ENCODE measurements around the gene NCBP3. TPM values are rescaled to one million over a fixed set of nuclear protein-coding genes. Genes with fewer than 3 reads are reported as not detected.

The NCBP3 gene
- total and polyA plus RNA-seq, 8 donors, result 7.6 to 40.6 (median 23.6) TPM

DNA sequence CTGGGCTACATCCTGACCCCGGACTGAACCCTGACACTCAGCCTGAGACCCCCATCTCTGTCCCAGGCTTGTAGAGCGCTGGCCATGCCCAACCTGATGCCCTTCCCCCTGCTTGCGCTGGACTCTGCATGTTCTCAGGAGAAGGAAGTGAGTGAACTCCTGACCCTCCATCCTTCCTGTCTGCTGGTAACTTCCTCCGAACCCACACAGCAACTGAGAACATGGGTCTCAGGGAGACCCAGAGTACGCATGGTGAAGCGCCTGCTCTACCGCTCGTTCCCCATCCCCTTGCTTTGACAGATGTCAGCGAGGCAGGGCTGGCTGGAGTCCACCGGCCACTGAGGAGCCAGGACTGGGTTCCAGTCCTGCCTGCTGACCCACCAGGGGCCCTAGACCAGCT lies 40.7 kb upstream of the NCBP3 start:
- DNase-seq, result peak in 1 of 2 donors; percentile 63
- H3K4me1 ChIP-seq, result peaks cover 45 to 66% (median 49%) of the 10 kb centered on the region in 4 donors
- no peak overlapping the region for H3K4me3 ChIP-seq

GRCh38 chr17:3885970-3886369 lies 39.9 kb upstream of the NCBP3 start:
- DNase-seq, result no peak
- H3K4me1 ChIP-seq, result peaks cover 37 to 58% (median 42%) of the 10 kb centered on the region in 4 donors
- no peak for TF ChIP-seq POLR2AphosphoS5 (IDR thresholded peaks at IDR 0.05)
- TF ChIP-seq CTCF (IDR thresholded peaks at IDR 0.05), result no peak
- no peak for TF ChIP-seq POLR2A (IDR thresholded peaks at IDR 0.05)
- no peak for TF ChIP-seq EP300 (IDR thresholded peaks at IDR 0.05)
- WGBS, 5 donors, result 82 to 93% (median 87%) methylated on average over 2 to 4 of the region's 4 CpGs
- H3K36me3 ChIP-seq, result peaks cover 0 to 42% (median 30%) of the 10 kb centered on the region in 4 donors
- no peak overlapping the region for H3K4me3 ChIP-seq
- no peaks in the 10 kb centered on the region for H3K9me3 ChIP-seq
- H3K27ac ChIP-seq, result peak overlapping the region in 3 of 5 donors; percentile 87 to 93 (median 88)
- intact Hi-C loops (cut with DNase I; ENCODE audit: low total_unique reads), result no loop called here
- H3K27me3 ChIP-seq, result no peaks in the 10 kb centered on the region

More for the DNA sequence above, 40.7 kb upstream of the NCBP3 start:
- intact Hi-C loops (cut with DNase I; ENCODE audit: low total_unique reads), result no loop called here
- WGBS, 5 donors, result 76 to 89% (median 80%) methylated on average over 10 of the region's 10 CpGs
- Histone ChIP-seq H3K36me3 (peaks cover 0 to 38% (median 29%) of the 10 kb centered on the region in 4 donors), H3K27me3 (no peaks in the 10 kb centered on the region), H3K9me3 (no peaks in the 10 kb centered on the region), H3K27ac (peak overlapping the region; percentile 17 to 93 (median 87))
- TF ChIP-seq EP300 (IDR thresholded peaks at IDR 0.05) (no peak), POLR2AphosphoS5 (IDR thresholded peaks at IDR 0.05) (peak in 2 of 3 donors; percentile 26 to 53), POLR2A (IDR thresholded peaks at IDR 0.05) (no peak)

- H3K27me3 ChIP-seq, result no peaks in the 10 kb centered on the region
- 76 to 82% (median 80%) methylated on average over 14 of the region's 14 CpGs; no CpG with 5 or more reads in 1 of the 5 donors for WGBS, 5 donors
- TF ChIP-seq POLR2A (IDR thresholded peaks at IDR 0.05) (no peak), EP300 (IDR thresholded peaks at IDR 0.05) (no peak), POLR2AphosphoS5 (IDR thresholded peaks at IDR 0.05) (no peak), CTCF (IDR thresholded peaks at IDR 0.05) (no peak)
- no peaks in the 10 kb centered on the region for H3K9me3 ChIP-seq
- intact Hi-C loops (cut with DNase I; ENCODE audit: low total_unique reads), result no loop called here
- H3K27ac ChIP-seq, result no peak overlapping the region
- DNase-seq, result no peak
- peaks cover 31 to 51% (median 35%) of the 10 kb centered on the region in 4 donors for H3K4me1 ChIP-seq
- H3K36me3 ChIP-seq, result peaks cover 0 to 42% (median 31%) of the 10 kb centered on the region in 4 donors
- H3K4me3 ChIP-seq, result no peak overlapping the region
Observed at GRCh38 chr17:3885271-3885670, 39.2 kb upstream of the NCBP3 start.

DNA sequence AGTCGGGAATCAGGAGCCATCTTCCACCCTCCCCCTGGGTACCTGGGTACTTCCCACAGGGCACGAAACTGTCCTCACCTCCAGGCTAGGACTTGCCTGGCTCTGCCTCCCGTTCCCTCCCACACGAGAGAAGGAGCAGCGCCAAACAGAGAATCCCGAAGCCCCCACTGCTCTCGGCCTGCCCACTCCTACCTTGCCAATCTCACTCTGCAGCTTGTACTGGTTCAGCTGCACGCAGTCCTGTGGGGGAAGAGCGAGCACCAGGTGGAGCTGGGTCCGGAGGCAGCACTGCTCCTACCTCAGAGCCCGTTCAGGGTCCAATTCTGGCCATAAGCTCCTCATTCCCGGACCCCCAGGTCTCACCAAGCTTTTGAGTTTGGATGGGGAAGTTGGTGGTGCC lies 38.1 kb upstream of the NCBP3 start:
- H3K4me3 ChIP-seq, result no peak overlapping the region
- H3K9me3 ChIP-seq, result no peaks in the 10 kb centered on the region
- H3K27me3 ChIP-seq, result no peaks in the 10 kb centered on the region
- peaks cover 22 to 40% (median 24%) of the 10 kb centered on the region in 4 donors for H3K4me1 ChIP-seq
- TF ChIP-seq CTCF (IDR thresholded peaks at IDR 0.05) (no peak), POLR2A (IDR thresholded peaks at IDR 0.05) (no peak), POLR2AphosphoS5 (IDR thresholded peaks at IDR 0.05) (no peak), EP300 (IDR thresholded peaks at IDR 0.05) (no peak)
- WGBS, 5 donors, result 90 to 98% (median 95%) methylated on average over 9 to 12 of the region's 12 CpGs
- no peak overlapping the region for H3K27ac ChIP-seq
- no peak for DNase-seq
- H3K36me3 ChIP-seq, result peaks cover 0 to 42% (median 35%) of the 10 kb centered on the region in 4 donors
- intact Hi-C loops (cut with DNase I; ENCODE audit: low total_unique reads), result no loop called here

DNA sequence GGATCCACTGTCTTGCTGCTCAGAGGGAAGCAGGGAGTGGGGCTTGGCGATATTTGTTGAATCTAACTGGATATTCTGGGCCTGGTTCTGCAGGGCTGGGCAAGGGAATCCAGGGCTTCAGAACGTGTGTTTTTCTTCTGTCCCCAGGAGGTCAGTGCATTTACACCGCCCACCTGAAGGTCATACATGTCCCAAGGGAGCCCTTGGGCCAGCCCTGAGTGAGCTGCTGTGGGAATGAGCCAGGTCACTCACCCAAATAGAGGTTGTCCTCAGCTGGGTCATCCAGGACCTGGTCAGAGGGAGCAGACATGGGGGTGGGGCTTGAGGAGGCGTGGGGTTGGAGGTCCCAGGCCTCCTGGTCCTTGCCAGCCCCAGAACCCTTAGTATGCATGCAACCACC lies 36.2 kb upstream of the NCBP3 start:
- H3K9me3 ChIP-seq, result no peaks in the 10 kb centered on the region
- 76 to 90% (median 79%) methylated on average over 4 of the region's 4 CpGs for WGBS, 5 donors
- H3K36me3 ChIP-seq, result peaks cover 0 to 49% (median 39%) of the 10 kb centered on the region in 4 donors
- DNase-seq, result no peak
- no peak overlapping the region for H3K4me3 ChIP-seq
- H3K27ac ChIP-seq, result no peak overlapping the region
- H3K4me1 ChIP-seq, result peaks cover 3 to 21% (median 5%) of the 10 kb centered on the region in 4 donors
- intact Hi-C loops (cut with DNase I; ENCODE audit: low total_unique reads), result no loop called here
- no peaks in the 10 kb centered on the region for H3K27me3 ChIP-seq
- TF ChIP-seq EP300 (IDR thresholded peaks at IDR 0.05) (no peak), POLR2AphosphoS5 (IDR thresholded peaks at IDR 0.05) (no peak), POLR2A (IDR thresholded peaks at IDR 0.05) (no peak), CTCF (IDR thresholded peaks at IDR 0.05) (no peak)
